COR-L47 (cell line): ENCODE results near the gene DNAJC2.

ENCODE experiments used
- DNase-seq: peaks from one replicate; lab custom pipeline; 2025; lab: John Stamatoyannopoulos, UW

DNAJC2 gene, protein sequence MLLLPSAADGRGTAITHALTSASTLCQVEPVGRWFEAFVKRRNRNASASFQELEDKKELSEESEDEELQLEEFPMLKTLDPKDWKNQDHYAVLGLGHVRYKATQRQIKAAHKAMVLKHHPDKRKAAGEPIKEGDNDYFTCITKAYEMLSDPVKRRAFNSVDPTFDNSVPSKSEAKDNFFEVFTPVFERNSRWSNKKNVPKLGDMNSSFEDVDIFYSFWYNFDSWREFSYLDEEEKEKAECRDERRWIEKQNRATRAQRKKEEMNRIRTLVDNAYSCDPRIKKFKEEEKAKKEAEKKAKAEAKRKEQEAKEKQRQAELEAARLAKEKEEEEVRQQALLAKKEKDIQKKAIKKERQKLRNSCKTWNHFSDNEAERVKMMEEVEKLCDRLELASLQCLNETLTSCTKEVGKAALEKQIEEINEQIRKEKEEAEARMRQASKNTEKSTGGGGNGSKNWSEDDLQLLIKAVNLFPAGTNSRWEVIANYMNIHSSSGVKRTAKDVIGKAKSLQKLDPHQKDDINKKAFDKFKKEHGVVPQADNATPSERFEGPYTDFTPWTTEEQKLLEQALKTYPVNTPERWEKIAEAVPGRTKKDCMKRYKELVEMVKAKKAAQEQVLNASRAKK

DNA sequence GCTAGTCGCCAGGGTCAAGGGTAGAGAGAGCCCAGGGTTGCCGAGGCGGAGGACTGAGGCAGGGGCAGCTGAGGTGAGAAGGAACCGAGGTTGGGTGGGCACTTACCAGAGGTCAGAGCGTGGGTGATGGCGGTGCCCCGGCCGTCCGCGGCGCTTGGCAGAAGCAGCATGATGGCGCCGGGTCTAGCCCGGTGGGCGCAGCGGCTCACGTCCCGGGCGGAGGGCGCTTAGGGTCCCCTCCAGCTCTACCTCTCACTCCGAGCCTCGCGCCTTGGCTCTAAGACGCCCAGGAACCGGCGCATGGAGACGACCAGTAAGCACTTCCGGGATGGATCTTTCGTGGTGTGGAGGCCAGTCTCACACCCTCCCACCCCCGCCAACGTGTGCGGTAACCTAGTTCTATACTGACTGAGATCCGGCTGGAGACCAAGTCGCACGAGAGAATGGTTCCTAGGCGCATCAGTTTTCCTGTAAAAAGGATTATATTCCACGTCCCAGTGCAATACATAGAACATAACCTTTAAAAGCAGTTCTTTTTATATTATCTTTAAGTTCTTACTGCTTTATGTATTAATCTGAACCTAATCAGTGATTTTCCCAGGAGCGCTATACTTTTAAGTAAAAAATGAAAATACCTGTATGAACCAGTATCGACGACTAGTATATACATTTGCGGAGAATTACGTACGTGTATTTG lies at the start of gene DNAJC2:
TSS of gene DNAJC2 (minus strand) at position 315 of the 697 bp plus-strand sequence. CDS start at position 170, 145 bp downstream.
- DNase-seq: peak; percentile 92

DNA sequence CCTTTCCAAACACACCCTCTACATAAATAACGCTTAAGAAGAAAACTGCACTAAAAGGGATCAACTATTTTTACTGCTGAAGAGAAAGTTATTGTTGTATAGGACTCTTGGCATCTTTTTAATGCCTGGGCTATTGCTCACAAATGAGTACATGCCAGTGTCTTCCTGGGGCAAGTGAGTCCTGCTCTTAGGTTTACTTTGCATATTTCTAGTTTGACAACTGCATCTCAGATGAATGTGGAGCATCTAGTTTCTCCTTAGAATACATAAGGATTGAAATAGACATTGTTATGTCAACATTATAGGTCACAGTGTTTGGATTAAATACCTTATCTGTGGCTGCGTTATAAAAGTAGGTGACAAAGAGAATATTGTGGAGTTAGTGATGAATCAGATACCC lies 47.4 kb upstream of the DNAJC2 start:
- DNase-seq: no peak

DNA sequence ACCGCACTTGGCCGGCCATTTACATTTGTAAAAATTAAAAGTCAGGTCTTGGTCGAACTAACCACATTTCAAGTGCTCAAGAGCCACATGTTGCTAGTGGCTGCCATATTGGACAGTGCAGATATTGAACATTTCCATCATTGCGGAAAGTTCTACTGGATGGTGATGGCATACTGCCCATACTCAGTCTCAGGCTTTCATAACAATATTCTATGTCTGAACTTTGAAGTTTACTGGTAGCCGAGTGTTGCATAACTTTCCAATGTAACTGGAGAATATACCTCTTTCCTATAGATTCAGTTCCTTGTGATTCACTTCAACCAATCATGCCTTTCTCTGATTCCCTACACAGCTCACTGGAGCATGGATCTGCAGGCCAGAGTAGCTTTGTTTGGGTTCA lies 46.6 kb upstream of the DNAJC2 start:
- DNase-seq: no peak

DNA sequence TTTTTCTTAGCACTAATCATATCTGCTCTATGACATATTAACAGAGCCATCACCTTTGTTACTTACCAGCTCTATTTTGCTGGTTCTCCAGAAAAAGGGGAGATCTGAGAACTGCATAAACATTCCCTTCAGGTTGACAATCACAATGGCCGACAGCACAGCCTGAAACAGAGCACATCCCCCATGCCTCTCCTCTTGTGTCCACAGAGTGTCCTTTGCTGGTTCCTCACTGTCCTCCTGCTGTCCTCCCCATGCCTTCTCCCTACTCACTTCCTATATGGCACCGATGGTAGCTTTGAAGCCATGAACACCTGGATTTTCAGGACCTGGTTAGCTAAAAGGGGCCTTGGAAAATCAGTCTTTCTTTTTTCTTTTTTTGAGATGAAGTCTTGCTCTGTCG lies 44.7 kb upstream of the DNAJC2 start:
- no peak for DNase-seq

DNA sequence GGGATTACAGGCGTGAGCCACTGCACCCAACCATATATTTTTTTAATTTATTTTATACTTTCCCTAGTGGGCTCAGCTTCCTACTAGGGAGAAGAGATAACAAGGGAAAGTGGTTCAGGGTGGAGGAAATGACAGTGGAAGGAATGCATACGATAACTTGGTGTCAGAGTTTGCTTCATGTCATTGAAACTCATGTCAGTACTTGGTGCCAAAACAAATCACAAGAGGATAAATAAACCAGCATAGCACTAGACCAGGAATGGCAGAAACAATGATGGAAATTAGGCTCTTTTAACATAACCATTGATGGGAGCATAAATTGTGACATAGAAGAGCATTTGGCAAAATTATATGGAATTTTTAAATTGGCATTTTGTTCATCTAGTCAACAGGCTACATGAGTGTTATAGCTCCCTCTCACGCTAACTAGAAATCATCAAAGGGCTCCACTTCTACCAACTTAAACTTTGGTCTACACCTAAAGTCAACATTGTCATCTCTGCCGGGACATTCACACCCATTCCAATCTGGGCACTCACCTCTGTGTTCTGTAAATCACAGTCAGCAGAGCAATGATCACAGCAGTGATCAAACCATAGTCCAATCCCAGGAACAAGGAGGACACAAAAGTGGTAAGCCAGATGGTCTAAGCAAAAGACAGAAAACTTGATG lies 44.0 kb upstream of the DNAJC2 start:
- DNase-seq: no peak

DNA sequence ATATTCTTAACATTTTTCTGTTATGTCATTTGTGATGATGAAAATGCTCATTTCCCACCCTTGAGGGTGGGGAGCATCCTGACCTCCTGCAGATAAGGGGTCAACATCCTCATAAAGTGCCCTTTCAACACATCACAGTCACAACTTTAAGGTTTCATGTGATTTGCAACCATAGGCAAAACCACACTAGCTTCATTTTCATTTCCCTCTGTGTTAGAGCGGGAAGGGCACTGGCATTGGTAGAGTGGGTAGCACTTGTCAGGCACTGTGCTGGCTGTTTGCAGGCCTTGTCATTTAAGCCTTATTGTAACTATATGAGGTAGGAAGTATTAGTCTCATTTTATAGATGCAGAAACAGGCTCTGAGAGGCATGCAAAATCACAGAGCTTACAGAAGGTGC lies 42.7 kb upstream of the DNAJC2 start:
- DNase-seq: no peak

DNA sequence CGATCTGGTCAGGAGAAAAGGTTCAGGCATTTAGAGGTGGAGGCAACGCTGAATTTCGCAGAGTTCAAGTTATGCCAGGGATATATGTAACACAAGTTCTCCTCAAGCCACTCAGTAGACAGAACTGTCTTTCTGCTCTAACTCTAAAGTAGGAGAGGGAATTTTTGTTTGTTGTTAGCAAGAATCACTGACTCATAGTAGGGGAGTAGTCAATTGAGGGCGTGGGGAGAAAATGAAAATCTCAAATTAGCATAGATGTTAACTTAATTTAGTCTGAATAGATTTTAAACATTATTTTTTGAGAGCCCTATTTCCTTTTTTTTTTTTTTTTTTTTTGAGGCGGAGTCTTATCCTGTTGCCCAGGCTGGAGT lies 37.5 kb upstream of the DNAJC2 start:
- no peak for DNase-seq

DNA sequence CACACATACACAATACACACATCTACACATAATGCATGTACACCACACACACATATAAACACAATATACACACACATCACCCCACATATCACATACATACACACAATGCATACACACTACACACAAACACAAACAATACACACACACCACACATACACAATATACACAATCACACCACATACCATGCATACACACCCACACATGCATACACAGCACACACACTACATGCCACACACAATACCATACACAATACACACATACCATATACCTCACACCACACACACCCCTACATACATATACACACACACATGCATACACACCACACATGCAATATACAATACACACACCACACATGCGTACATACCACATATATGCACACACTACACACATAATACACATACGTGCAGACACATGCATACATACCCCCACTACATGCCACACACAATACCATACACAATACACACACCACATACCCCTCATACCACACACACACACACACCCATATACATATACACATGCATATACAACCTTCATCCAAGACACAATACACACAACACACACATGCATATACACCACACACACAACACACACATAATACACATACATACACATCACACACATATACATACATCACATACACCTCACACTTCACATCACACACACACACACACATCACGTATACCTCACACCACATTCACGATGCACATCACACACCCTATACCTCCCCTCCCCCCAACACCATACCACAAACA lies 36.9 kb upstream of the DNAJC2 start:
- no peak for DNase-seq

DNA sequence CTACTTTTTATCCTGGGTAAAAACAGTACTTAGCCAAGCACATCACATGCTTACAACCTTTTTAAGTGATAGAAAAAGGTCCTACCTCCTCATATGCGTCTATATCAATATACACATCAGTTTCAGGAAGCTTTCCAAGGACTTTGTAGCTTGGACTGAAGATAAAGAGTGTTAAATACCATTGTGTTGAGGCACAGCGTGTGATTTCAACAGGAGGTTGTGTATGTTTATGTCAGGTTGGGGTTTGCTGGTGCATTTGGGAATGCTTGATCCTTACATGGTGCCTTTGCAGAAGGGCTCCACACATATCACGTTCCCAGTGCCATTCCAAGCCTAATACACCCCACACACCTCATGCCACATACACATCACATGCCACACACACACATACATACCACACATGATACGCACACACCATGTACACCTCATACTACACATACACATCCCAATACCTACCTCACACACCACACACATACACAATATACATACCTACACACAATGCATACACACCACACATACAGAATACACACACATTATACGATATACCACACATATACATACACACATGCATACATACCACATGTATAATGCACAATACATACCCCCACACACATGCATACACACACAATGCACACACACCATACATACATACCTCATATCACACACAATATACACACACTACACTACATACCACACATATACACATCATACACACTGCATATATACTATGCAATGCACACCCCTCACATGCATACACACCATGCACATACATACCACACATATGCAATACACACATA lies 36.0 kb upstream of the DNAJC2 start:
- no peak for DNase-seq

DNA sequence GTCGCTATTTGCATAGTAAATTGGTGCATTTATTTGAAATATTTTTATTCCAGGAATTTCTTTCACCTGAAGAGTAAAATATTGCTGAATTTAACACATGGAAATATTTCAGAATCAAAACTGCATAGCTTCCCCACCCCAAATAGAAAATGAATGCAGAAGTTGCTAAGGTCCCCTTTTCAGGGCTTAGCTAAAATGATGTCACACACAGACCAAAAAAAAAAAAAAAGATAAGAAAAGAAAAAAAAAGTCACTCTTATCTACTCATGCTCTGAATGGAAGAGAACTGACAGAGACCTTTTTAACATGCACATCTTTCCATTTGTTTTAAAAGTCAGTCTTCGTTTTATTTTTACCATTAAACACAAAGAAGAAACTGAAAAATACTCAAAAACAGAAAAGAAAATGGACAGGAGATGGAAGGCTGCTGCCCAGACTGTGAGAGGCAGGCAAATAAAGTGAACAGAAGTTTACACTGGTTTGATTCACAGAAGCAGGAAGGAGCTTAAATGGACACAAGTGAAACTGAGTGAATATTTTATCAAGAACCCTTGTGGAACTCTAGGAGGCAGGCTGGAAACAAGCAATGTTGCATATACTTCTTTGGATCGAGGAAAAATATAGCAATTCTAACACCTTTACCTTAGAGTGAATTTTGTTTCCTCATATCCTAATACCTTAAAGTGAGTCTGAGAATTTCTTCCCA lies 34.9 kb upstream of the DNAJC2 start:
- DNase-seq: no peak

DNA sequence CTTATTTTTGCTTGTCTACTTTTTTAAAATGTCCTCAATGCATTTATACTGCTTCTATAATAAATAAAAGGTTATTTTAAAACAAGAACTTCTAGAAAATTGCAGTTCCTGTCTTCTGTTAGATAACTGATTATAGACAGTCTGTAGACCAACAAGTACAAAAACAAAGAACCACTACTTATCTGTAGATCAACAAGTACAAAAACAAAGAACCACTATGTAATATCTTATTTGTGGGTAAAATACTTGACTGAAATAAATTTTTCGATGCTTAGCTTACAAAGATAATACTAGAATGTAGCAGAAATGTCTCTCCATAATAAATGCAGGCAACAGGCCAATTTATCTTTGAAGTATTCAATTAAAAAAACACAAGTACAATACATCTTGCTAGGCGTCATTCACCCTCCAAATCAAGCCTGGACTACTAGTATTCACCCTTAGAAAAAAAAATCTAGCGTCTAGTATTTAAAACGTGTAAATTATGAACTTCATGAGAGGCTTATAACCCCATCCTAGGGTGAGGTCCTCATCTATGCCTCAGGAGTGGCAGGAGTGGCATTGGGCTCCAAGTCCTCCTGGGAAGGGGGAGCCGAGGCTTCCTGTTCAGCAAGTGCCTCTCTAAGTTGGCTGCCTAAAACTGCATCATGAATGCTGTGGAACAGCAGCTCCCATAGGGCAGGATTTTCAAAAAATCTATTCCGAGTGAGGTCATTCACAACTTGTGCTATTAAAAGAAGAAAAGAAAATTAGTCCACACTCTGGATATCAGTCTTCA lies 29.5 kb upstream of the DNAJC2 start:
- DNase-seq: no peak

DNA sequence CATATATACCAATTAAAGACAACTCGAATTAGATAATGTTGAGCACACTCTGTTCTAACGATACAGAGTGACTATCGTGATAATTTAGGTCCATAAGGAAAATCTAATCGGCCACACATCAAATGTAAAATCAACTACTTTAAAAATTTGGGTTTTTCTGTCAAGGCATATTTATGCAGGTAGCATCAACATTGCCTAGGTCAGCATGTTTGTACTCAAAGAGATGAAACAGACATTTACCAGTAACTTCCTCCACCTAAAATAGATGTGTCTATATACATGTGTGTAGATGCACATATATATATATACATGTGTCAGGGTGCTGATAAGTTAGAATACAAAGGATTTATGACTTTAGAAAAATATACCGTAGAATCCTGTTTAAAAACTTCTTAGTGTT lies 24.9 kb upstream of the DNAJC2 start:
- no peak for DNase-seq

DNA sequence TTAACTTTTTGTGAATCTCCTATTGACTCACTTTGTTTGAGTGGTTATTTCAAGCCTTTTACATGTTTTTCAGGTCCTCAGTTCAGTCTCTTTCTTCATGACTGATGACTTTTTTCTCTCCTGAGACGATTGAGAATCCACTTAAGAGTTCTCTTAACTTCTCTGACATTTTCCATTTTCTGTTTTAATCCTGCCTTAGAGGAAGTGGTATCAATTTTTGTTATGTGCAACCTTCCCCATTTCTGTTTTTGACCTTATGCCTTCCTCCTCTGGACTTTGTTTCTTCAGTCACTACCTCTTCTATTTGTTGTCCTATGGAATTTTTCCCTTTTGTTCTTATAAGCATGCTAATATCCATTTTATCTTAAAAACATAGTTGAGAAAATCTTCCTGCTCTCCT lies 5.2 kb upstream of the DNAJC2 start:
- DNase-seq: no peak

DNA sequence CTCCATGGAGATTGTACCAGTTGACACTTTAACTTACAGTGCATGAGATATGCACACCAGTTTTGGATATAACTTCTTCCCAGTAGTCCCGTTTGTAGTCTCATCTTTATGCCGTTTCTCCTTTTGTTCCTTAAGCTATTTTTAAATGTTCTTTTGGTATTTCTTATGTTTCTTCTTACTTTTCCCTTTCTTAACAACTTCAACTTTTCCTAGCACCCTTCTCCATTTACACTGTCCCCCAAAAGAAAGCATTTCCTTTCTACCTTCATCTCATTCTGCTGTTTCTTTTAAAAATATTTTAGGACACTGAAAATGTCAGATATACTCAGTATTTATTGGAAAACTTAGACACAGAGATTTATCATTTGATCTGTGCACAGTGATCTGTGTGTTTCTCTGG lies 4.4 kb upstream of the DNAJC2 start:
- no peak for DNase-seq

DNA sequence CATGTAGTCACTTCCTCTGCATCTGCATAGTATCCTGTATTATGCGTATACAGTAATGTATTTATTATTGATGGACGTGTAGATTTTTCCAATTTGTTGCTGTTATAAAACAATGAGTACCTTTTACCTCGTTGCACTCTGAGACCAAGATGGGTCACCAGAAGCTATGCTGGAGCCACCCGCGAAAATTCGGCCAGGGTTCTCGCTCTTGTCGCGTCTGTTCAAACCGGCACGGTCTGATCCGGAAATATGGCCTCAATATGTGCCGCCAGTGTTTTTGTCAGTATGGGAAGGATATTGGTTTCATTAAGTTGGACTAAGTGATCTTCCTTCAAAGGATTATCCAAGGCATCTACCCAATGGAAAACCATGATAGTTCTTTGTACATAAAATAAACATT lies 3.9 kb upstream of the DNAJC2 start:
- DNase-seq: no peak

DNA sequence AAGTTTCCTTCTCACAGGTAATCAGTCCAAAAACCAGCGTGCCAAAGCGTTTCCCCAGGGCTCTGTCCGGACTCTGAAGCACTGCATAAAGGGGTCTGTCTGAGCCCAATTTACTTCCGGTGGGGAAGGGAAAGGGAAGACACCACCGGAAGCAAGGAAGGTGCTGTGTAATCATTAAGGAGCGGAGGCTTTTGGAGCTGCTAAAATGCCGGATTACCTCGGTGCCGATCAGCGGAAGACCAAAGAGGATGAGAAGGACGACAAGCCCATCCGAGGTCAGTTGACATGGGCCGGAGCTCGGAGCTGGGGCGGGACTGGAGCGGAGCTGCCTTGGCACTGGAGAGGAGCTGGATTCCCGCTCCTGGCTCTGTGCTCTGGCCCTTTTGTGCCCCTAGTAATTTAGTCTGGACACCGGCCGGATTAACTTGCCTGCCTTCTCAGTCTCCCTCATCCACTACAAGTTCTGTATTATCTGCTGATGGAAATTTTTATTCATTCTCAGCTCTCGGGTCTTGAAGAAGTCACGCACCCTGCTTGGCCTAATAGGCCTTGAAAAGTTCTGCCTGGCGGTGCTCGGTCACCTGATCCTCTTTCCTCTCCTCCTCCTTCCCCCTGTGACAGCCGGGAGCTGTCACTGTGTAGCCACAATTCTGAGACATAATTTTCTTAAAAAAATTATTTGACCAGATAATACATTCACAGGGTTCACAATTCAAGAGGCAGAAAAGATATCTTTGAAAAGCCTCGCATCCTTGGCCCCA lies 3.1 kb upstream of the DNAJC2 start, which contains the start of gene PSMC2:
TSS of gene PSMC2 (plus strand) at position 137 of the 761 bp plus-strand sequence. CDS start at position 206, 69 bp downstream.
- DNase-seq: peak; percentile 82

DNA sequence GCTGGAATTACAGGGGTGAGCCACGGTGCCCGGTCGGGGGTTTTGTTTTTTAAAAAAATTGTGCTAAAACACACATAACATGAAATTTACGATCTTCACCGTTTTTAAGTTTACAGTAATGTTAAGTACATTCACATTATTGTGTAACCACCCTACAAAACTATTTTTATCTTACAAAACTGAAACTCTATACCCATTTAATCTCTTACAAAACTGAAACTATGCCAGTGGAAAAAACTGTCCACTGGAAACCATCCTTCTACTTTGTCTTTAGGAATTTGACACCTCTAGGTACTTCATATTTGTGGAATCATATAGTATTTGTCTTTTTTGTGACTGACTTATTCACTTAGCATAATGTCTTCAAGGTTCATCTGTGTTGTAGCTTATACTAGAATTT lies 1.8 kb upstream of the DNAJC2 start:
- DNase-seq: no peak

DNA sequence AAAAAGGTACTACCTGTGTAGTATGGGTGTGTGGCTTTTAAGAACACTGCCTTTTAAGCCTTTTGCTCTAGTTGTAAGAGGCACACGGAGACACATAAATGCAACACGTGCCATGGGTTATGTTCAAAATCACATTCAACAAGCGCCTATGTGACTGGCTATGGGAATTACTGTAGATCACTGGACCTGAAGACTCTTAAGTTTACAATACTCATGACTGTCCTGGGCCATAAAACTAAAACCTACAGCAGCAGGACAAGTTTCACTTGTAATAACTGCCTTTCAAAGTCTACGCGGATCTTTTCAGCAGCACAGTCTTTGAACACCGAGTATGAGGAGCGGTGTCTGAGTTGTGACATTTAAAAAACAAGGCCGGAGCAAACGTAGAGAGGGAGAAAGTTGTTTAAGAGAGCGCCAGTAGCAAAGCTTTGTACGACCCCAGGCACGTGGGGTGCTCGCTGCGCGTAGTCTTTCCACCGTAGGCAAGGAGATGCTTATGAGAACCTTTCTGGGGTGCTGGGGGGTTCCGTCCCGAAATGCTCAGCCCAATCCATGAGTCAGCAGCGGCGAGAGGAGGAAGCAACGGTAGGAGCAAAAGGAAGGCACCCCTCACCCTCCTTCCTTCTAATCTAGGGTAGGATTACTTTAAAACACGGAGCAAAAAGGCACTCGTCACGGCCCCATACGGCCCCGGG lies 662 bp downstream of the DNAJC2 start:
- DNase-seq: no peak
